Measurements from ENCODE around the gene PFDN4. TPM values are rescaled to one million over a fixed set of nuclear protein-coding genes. Genes with fewer than 3 reads are reported as not detected.

PFDN4 gene
- total and polyA plus RNA-seq, 2 of the 13 experiments (the other 11 are each of a cell fraction or from before 2014, with no cell fraction given), result 59.8 to 227 TPM

DNA sequence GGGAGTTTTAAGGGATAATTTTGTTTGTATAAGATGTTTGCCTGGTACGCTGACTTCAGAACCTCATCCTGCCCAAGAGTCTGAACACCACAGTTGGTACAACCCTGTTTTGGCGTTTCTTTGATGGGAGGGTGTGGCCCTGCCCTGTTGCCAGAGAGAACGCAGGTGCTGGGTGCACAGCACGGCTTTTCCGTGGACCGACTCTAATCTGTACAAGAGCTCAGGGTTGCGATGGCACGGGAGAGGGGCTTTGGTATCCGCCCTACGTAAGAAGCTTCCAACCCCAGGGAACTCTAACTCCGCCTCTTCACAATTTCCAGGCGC, 35.4 kb upstream of the PFDN4 start:
- Histone ChIP-seq H3K27me3 (ENCODE audit: control insufficient read depth in 1 of 2, insufficient read depth in 2 of 2, low read length in 2 of 2) (no peaks in the 10 kb centered on the region), H3K36me3 (replicated peaks in 1 of 2; ENCODE audit: control insufficient read depth in 1 of 2, insufficient read depth in 2 of 2, low read length in 2 of 2) (no peaks in the 10 kb centered on the region), H3K4me1 (ENCODE audit: insufficient read depth, low read length) (peaks cover 79% of the 10 kb centered on the region), H3K9ac (ENCODE audit: insufficient read depth, low read depth, low read length) (0 out of 2 replicates have a peak overlapping the region, but pooled peaks have one; percentile 9), H3K79me2 (ENCODE audit: insufficient read depth, low read length) (no peaks in the 10 kb centered on the region), H3K9me3 (ENCODE audit: low read length) (no peaks in the 10 kb centered on the region), H3K4me2 (ENCODE audit: low read depth, low read length) (peak overlapping the region; percentile 81), H3K4me3 (replicated peaks in 1 of 3; ENCODE audit: insufficient read depth in 1 of 3, low read depth in 2 of 3, low read length in 3 of 3) (peak overlapping the region; percentile 19 to 64 (median 54); a peak in 5 of 6 replicates), H3K27ac (ENCODE audit: extremely low read length, insufficient read depth, low read length) (no peak overlapping the region), H4K20me1 (ENCODE audit: insufficient read depth, low read length) (no peaks in the 10 kb centered on the region), H2AFZ (ENCODE audit: low read length) (no peak overlapping the region)
- intact Hi-C loops (cut with micrococcal nuclease; ENCODE audit: unreplicated experiment), result no loop called here
- no TSS peak for BruUV-seq (replicated peaks)
- CTCF ChIA-PET (ENCODE audit: low intra/inter-chr PET ratio, low total read pairs), result no interaction called here
- ATAC-seq, result no peak
- WGBS (ENCODE audit: low lambda C conversion rate), result 76% methylated on average over 12 of the region's 12 CpGs
- no peak for FAIRE-seq
- in situ Hi-C loops (cut with HindIII; ENCODE audit: extremely low pct_ligation_motif_present, low pct_unique_long_range_greater_than_20kb), result no loop called here
- POLR2A ChIA-PET, result interaction anchor here (1.0 to 4.4 kb wide), 4 partner anchors 11 to 69 kb away, joined by 3 to 22 read pairs (median 6); no protein-coding TSS in a partner anchor
- DNase-seq (ENCODE audit: low spot score), result no peak
- TF ChIP-seq, protein P1, sequence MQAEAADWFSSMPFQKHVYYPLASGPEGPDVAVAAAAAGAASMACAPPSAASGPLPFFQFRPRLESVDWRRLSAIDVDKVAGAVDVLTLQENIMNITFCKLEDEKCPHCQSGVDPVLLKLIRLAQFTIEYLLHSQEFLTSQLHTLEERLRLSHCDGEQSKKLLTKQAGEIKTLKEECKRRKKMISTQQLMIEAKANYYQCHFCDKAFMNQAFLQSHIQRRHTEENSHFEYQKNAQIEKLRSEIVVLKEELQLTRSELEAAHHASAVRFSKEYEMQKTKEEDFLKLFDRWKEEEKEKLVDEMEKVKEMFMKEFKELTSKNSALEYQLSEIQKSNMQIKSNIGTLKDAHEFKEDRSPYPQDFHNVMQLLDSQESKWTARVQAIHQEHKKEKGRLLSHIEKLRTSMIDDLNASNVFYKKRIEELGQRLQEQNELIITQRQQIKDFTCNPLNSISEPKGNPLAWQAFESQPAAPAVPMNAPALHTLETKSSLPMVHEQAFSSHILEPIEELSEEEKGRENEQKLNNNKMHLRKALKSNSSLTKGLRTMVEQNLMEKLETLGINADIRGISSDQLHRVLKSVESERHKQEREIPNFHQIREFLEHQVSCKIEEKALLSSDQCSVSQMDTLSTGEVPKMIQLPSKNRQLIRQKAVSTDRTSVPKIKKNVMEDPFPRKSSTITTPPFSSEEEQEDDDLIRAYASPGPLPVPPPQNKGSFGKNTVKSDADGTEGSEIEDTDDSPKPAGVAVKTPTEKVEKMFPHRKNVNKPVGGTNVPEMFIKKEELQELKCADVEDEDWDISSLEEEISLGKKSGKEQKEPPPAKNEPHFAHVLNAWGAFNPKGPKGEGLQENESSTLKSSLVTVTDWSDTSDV (CRISPR knock-in tag; IDR thresholded peaks at IDR 0.05), result 0 out of 2 replicates have a peak, but pooled peaks have one; percentile 43
- TF ChIP-seq MED8 (CRISPR knock-in tag; IDR thresholded peaks at IDR 0.05; ENCODE audit: insufficient replicate concordance) (no peak), MZF1 (CRISPR knock-in tag; IDR thresholded peaks at IDR 0.05; ENCODE audit: borderline replicate concordance) (no peak), ZNF282 (IDR thresholded peaks at IDR 0.05; ENCODE audit: partially characterized antibody) (no peak), ZNF12 (CRISPR knock-in tag; IDR thresholded peaks at IDR 0.05) (no peak), RBM22 (optimal IDR thresholded peaks at IDR 0.05; ENCODE audit: low read length) (no peak), TP53 (CRISPR knock-in tag; conservative IDR thresholded peaks at IDR 0.05) (no peak), ATF7 (IDR thresholded peaks at IDR 0.05) (no peak), ATF7 (CRISPR knock-in tag; IDR thresholded peaks at IDR 0.05) (no peak), ASH2L (IDR thresholded peaks at IDR 0.05; ENCODE audit: insufficient read length, low read depth, low read length) (no peak), ZNF891 (CRISPR knock-in tag; IDR thresholded peaks at IDR 0.05) (0 out of 2 replicates have a peak, but pooled peaks have one; percentile 29), ZNF878 (CRISPR knock-in tag; IDR thresholded peaks at IDR 0.05) (no peak), MEF2D (CRISPR knock-in tag; IDR thresholded peaks at IDR 0.05) (no peak), JUNB (CRISPR knock-in tag; IDR thresholded peaks at IDR 0.05; ENCODE audit: borderline replicate concordance) (no peak), RARA (CRISPR knock-in tag; IDR thresholded peaks at IDR 0.05) (no peak), ZNF883 (CRISPR knock-in tag; IDR thresholded peaks at IDR 0.05; ENCODE audit: not compliant biosample characterization) (no peak), ZSCAN21 (CRISPR knock-in tag; IDR thresholded peaks at IDR 0.05; ENCODE audit: borderline replicate concordance) (0 out of 2 replicates have a peak, but pooled peaks have one; percentile 18), SP4 (CRISPR knock-in tag; IDR thresholded peaks at IDR 0.05) (no peak), GZF1 (CRISPR knock-in tag; IDR thresholded peaks at IDR 0.05) (no peak), HCFC1 (IDR thresholded peaks at IDR 0.05; ENCODE audit: low read depth, low read length) (no peak)
- TF ChIP-seq, protein P2, sequence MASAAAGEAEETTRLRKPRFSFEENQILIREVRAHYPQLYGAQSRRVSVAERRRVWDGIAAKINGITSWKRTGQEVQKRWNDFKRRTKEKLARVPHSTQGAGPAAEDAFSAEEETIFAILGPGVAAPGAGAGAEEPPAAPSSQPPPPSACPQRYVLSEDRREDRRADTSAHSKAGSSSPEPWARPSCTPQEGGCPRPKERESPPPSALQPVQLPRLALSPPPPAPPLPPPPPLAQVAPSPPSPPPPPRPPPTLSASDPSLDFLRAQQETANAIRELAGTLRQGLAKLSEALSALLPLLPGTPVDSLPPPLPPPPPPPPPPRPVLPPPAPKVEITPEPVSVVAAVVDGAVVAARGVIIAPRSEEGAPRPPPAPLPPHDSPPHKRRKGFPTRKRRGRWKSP (CRISPR knock-in tag; IDR thresholded peaks at IDR 0.05), result 0 out of 2 replicates have a peak, but pooled peaks have one; percentile 50
- TF ChIP-seq, protein P3, sequence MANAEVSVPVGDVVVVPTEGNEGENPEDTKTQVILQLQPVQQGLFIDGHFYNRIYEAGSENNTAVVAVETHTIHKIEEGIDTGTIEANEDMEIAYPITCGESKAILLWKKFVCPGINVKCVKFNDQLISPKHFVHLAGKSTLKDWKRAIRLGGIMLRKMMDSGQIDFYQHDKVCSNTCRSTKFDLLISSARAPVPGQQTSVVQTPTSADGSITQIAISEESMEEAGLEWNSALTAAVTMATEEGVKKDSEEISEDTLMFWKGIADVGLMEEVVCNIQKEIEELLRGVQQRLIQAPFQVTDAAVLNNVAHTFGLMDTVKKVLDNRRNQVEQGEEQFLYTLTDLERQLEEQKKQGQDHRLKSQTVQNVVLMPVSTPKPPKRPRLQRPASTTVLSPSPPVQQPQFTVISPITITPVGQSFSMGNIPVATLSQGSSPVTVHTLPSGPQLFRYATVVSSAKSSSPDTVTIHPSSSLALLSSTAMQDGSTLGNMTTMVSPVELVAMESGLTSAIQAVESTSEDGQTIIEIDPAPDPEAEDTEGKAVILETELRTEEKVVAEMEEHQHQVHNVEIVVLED (CRISPR knock-in tag; IDR thresholded peaks at IDR 0.05; ENCODE audit: borderline replicate concordance), result no peak
